ENCODE results near the gene PC.

The PC gene

DNA sequence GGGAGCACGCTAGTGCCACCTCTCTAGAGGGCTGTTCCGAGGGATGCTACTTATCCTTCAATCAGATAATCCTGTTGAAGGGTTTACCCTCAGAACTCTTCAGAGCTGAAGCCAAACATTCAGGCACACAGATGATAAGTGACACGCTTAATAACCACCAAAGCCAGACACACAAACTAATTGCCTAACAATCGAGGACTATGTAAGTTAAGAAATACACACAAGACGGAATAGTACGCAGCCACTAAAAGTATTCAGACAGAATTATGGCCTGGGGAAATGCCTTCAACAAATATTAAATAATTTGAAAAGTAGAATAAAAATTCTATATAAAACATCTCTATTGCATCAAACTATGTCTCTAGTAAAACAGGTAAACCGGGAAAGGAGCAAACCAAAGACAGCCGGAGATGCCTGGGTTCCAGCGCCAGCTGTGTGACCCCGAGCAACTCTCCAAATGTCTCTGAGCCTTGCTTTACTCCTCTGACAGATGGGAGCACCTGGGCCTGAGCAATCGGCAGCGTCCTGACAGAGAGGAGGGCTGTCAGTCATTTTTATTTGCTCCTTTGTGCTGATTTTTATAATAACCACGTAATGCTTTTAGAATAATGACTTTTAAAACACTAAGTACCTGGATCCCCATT, 90.0 kb downstream of the PC start:
- DNase-seq (ENCODE audit: low spot score) (no peak), ATAC-seq (ENCODE audit: low read depth) (no peak)
- H3K4me3 ChIP-seq (ENCODE audit: severe bottlenecking): no peak overlapping the region
- TF ChIP-seq, protein P1, sequence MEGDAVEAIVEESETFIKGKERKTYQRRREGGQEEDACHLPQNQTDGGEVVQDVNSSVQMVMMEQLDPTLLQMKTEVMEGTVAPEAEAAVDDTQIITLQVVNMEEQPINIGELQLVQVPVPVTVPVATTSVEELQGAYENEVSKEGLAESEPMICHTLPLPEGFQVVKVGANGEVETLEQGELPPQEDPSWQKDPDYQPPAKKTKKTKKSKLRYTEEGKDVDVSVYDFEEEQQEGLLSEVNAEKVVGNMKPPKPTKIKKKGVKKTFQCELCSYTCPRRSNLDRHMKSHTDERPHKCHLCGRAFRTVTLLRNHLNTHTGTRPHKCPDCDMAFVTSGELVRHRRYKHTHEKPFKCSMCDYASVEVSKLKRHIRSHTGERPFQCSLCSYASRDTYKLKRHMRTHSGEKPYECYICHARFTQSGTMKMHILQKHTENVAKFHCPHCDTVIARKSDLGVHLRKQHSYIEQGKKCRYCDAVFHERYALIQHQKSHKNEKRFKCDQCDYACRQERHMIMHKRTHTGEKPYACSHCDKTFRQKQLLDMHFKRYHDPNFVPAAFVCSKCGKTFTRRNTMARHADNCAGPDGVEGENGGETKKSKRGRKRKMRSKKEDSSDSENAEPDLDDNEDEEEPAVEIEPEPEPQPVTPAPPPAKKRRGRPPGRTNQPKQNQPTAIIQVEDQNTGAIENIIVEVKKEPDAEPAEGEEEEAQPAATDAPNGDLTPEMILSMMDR (IDR thresholded peaks at IDR 0.05; ENCODE audit: poor library complexity, severe bottlenecking): no peak
- H3K27ac ChIP-seq (ENCODE audit: poor library complexity, severe bottlenecking): no peak overlapping the region
- no peaks in the 10 kb centered on the region for H3K27me3 ChIP-seq (ENCODE audit: insufficient read depth, poor library complexity, severe bottlenecking)
- no peaks in the 10 kb centered on the region for H3K9me3 ChIP-seq (ENCODE audit: severe bottlenecking)
- no peaks in the 10 kb centered on the region for H3K4me1 ChIP-seq (ENCODE audit: insufficient read depth, poor library complexity, severe bottlenecking)
- peaks cover 8% of the 10 kb centered on the region for H3K36me3 ChIP-seq (ENCODE audit: low read depth)

DNA sequence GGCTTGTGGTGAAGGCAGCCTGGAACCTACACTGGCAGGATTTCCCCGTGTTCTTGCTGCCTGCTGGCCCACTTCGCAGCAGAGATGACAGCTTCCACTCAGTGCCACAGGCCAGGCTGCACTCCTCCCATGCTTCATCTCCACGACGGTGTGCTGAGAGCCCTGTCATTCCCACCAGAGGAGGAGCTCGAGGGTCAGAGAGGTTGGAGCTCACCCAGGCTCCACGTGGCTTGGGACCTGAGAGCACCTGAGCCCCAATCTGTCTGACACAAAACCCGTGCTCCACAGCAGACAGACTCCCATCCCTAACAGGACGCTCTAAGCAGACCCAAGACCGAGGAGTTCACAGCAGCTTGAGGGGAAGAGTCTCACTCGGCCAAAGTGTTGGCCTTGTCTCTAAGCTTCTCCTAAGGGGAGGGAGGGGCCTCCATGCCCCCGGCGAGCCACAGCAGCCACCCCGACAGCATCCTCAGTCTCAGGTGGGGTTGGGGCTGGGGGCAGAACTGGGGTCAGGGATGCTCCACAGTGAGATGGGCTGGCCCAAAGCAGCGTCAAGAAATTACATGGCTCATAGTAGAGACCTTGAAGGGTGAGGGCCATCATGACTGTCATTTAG, 90.7 kb downstream of the PC start:
- TF ChIP-seq, protein P1 (IDR thresholded peaks at IDR 0.05; ENCODE audit: poor library complexity, severe bottlenecking): no peak
- H3K4me3 ChIP-seq (ENCODE audit: severe bottlenecking): no peak overlapping the region
- peaks cover 13% of the 10 kb centered on the region for H3K36me3 ChIP-seq (ENCODE audit: low read depth)
- H3K27ac ChIP-seq (ENCODE audit: poor library complexity, severe bottlenecking): no peak overlapping the region
- ATAC-seq (ENCODE audit: low read depth) (no peak), DNase-seq (ENCODE audit: low spot score) (no peak)
- no peaks in the 10 kb centered on the region for H3K4me1 ChIP-seq (ENCODE audit: insufficient read depth, poor library complexity, severe bottlenecking)
- H3K9me3 ChIP-seq (ENCODE audit: severe bottlenecking): no peaks in the 10 kb centered on the region
- no peaks in the 10 kb centered on the region for H3K27me3 ChIP-seq (ENCODE audit: insufficient read depth, poor library complexity, severe bottlenecking)

DNA sequence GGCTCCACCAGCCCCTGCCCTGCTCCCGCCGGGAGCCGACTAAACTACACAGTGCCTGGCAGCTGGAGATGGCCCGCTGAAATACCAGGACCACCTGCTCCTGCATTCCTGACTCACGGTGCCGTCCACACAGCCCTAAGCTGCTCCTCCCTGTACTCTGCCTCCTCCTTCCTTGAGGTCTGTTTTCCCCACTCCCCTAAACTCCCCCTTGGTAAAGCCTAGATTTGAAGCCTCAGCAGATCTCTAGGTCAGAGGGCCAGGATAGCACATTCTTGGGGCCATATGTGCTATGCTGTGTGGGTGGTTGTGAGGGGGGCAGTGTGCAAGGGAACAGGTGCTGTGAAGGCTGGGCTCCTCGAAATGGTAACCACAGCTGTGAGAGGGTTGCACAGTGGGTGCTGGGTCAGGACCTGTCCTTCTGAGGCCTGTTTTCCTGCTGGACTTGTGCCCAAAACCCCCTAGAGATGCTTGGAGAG, 91.6 kb downstream of the PC start:
- H3K27ac ChIP-seq (ENCODE audit: poor library complexity, severe bottlenecking): no peak overlapping the region
- H3K27me3 ChIP-seq (ENCODE audit: insufficient read depth, poor library complexity, severe bottlenecking): no peaks in the 10 kb centered on the region
- no peak overlapping the region for H3K4me3 ChIP-seq (ENCODE audit: severe bottlenecking)
- DNase-seq (ENCODE audit: low spot score): no peak
- ATAC-seq (ENCODE audit: low read depth): no peak
- no peaks in the 10 kb centered on the region for H3K4me1 ChIP-seq (ENCODE audit: insufficient read depth, poor library complexity, severe bottlenecking)
- TF ChIP-seq, protein P1 (IDR thresholded peaks at IDR 0.05; ENCODE audit: poor library complexity, severe bottlenecking): no peak
- H3K9me3 ChIP-seq (ENCODE audit: severe bottlenecking): no peaks in the 10 kb centered on the region
- H3K36me3 ChIP-seq (ENCODE audit: low read depth): peaks cover 12% of the 10 kb centered on the region

DNA sequence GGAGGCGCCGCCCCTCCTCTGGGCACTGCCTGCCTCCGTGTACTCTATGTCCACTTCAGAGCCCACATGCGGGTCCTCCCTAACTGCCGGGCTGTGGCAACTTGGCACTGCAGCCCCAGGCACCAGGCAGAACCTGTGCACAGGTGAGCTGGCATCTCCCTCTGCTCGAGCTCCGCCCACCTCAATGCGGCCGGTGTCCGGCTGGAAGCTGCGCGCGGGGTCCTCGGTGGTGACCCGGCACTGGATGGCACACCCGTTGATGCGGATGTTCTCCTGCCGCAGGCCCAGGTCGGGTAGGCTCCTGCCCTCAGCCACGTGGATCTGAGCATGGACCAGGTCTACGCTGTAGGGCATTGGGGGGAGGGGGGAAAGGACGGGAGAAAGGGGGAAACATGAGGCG, 92.2 kb downstream of the PC start:
- H3K4me3 ChIP-seq (ENCODE audit: severe bottlenecking): no peak overlapping the region
- H3K4me1 ChIP-seq (ENCODE audit: insufficient read depth, poor library complexity, severe bottlenecking): no peaks in the 10 kb centered on the region
- no peak for ATAC-seq (ENCODE audit: low read depth)
- peaks cover 9% of the 10 kb centered on the region for H3K36me3 ChIP-seq (ENCODE audit: low read depth)
- H3K27me3 ChIP-seq (ENCODE audit: insufficient read depth, poor library complexity, severe bottlenecking): no peaks in the 10 kb centered on the region
- TF ChIP-seq, protein P1 (IDR thresholded peaks at IDR 0.05; ENCODE audit: poor library complexity, severe bottlenecking): no peak
- H3K9me3 ChIP-seq (ENCODE audit: severe bottlenecking): no peaks in the 10 kb centered on the region
- no peak for DNase-seq (ENCODE audit: low spot score)
- H3K27ac ChIP-seq (ENCODE audit: poor library complexity, severe bottlenecking): no peak overlapping the region
